ENCODE data around the gene CPNE4. TPM values are rescaled to one million over a fixed set of nuclear protein-coding genes. Genes with fewer than 3 reads are reported as not detected.

CPNE4 gene
- total and polyA plus RNA-seq, 9 of the 15 experiments (the other 6 are each of a cell fraction or from before 2014, with no cell fraction given) = not detected

DNA sequence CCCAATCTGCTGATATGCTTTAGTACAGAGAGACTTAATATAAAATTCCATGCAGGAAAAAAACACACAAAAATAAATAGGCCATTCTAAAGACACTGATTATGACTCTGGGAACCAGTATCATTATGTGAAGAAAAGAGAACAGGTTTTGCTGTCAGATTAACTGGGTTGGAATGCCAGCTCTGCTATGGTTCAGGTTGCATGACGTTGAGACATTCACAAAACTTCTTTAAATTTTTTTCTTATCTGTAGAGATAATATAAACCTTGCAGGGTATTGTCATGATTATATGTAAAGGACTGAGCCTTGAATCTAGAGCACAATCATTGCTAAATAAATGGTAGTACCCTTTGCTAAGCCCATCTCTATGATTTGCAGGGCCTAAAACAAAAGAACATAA lies 86.0 kb downstream of the CPNE4 start:
- intact Hi-C loops (cut with micrococcal nuclease) (no loop called here), in situ Hi-C loops (cut with MboI) (no loop called here)
- H2AFZ ChIP-seq (ENCODE audit: low read depth, low read length) = no peak overlapping the region
- H3K9me3 ChIP-seq (replicated peaks; ENCODE audit: control insufficient read depth, insufficient read depth, low read depth, low read length) = no peaks in the 10 kb centered on the region
- no TSS peak for BruUV-seq (replicated peaks)
- DNase-seq (ENCODE audit: extremely low read depth in 1 of 4, low spot score in 3 of 4) (no peak), ATAC-seq (no peak), FAIRE-seq (no peak)
- TF ChIP-seq SNIP1 (IDR thresholded peaks at IDR 0.05; ENCODE audit: low read depth) (no peak), RBM22 (IDR thresholded peaks at IDR 0.05; ENCODE audit: low read depth, low read length, poor library complexity, severe bottlenecking) (no peak), PML (IDR thresholded peaks at IDR 0.05; ENCODE audit: low read length) (no peak)
- TF ChIP-seq, protein P1, sequence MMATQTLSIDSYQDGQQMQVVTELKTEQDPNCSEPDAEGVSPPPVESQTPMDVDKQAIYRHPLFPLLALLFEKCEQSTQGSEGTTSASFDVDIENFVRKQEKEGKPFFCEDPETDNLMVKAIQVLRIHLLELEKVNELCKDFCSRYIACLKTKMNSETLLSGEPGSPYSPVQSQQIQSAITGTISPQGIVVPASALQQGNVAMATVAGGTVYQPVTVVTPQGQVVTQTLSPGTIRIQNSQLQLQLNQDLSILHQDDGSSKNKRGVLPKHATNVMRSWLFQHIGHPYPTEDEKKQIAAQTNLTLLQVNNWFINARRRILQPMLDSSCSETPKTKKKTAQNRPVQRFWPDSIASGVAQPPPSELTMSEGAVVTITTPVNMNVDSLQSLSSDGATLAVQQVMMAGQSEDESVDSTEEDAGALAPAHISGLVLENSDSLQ (IDR thresholded peaks at IDR 0.05) = no peak
- CTCF ChIA-PET (ENCODE audit: low intra/inter-chr PET ratio) = no interaction called here
- H3K36me3 ChIP-seq (ENCODE audit: control insufficient read depth, insufficient read depth, low read length) = no peaks in the 10 kb centered on the region
- no peaks in the 10 kb centered on the region for H3K79me2 ChIP-seq (ENCODE audit: control insufficient read depth, insufficient read depth, low read length)
- no peaks in the 10 kb centered on the region for H3K4me1 ChIP-seq (replicated peaks in 1 of 2; ENCODE audit: control insufficient read depth in 2 of 2, insufficient read depth in 2 of 2, low read length in 2 of 2)
- no peak overlapping the region for H3K4me2 ChIP-seq (ENCODE audit: insufficient read depth, low read length)
- WGBS (ENCODE audit: insufficient coverage, low coverage, missing lambda C conversion rate) = 0% methylated on average over 1 of the region's 1 CpG
- no peak overlapping the region for H3K27ac ChIP-seq (ENCODE audit: extremely low read depth, low read depth, low read length)
- no peak overlapping the region for H3K4me3 ChIP-seq
- no peaks in the 10 kb centered on the region for H3K9me1 ChIP-seq (ENCODE audit: control insufficient read depth, insufficient read depth, low read length)
- no peak overlapping the region for H3K9ac ChIP-seq (ENCODE audit: insufficient read depth in 1 of 2, low read depth in 2 of 2, low read length in 2 of 2)
- POLR2A ChIA-PET = no interaction called here
- no peaks in the 10 kb centered on the region for H3K27me3 ChIP-seq (ENCODE audit: control insufficient read depth in 2 of 2, insufficient read depth in 2 of 2, low read length in 2 of 2)
- no peaks in the 10 kb centered on the region for H4K20me1 ChIP-seq (replicated peaks; ENCODE audit: control insufficient read depth, insufficient read depth, low read length)

GRCh38 chr3:131944676-131945075 lies 90.1 kb downstream of the CPNE4 start:
- Histone ChIP-seq H3K36me3 (ENCODE audit: control insufficient read depth, insufficient read depth, low read length) (no peaks in the 10 kb centered on the region), H3K27me3 (ENCODE audit: control insufficient read depth in 2 of 2, insufficient read depth in 2 of 2, low read length in 2 of 2) (no peaks in the 10 kb centered on the region), H3K4me3 (no peak overlapping the region), H3K9me3 (replicated peaks; ENCODE audit: control insufficient read depth, insufficient read depth, low read depth, low read length) (no peaks in the 10 kb centered on the region), H3K4me2 (ENCODE audit: insufficient read depth, low read length) (no peak overlapping the region), H3K9me1 (ENCODE audit: control insufficient read depth, insufficient read depth, low read length) (no peaks in the 10 kb centered on the region), H3K4me1 (replicated peaks in 1 of 2; ENCODE audit: control insufficient read depth in 2 of 2, insufficient read depth in 2 of 2, low read length in 2 of 2) (no peaks in the 10 kb centered on the region), H3K27ac (ENCODE audit: extremely low read depth, low read depth, low read length) (no peak overlapping the region), H3K9ac (ENCODE audit: insufficient read depth in 1 of 2, low read depth in 2 of 2, low read length in 2 of 2) (no peak overlapping the region), H2AFZ (ENCODE audit: low read depth, low read length) (no peak overlapping the region), H4K20me1 (replicated peaks; ENCODE audit: control insufficient read depth, insufficient read depth, low read length) (no peaks in the 10 kb centered on the region), H3K79me2 (ENCODE audit: control insufficient read depth, insufficient read depth, low read length) (no peaks in the 10 kb centered on the region)
- FAIRE-seq (no peak), DNase-seq (ENCODE audit: extremely low read depth in 1 of 4, low spot score in 3 of 4) (no peak), ATAC-seq (no peak)
- CTCF ChIA-PET (ENCODE audit: low intra/inter-chr PET ratio) = no interaction called here
- WGBS (ENCODE audit: insufficient coverage, low coverage, missing lambda C conversion rate) = no CpG with 5 or more reads among the region's 1 CpG
- POLR2A ChIA-PET = no interaction called here
- BruUV-seq (replicated peaks) = no TSS peak
- in situ Hi-C loops (cut with MboI) = no loop called here
- intact Hi-C loops (cut with micrococcal nuclease) = no loop called here
- no peak for TF ChIP-seq NFE2 (IDR thresholded peaks at IDR 0.05; ENCODE audit: low read depth)

Measured in K562 (cell line).